Erythroblast (primary cell): Measurements from ENCODE around the gene YWHAQ.

Experiments
- GATA1 ChIP-seq: IDR thresholded peaks from 2 replicates; pipeline ENCODE4 v1.6.1; 2011; ENCODE audit warnings: low read depth, mild to moderate bottlenecking, control low read depth, low read length, moderate library complexity
- POLR2A ChIP-seq: IDR thresholded peaks from 2 replicates; pipeline ENCODE4 v1.6.1; 2011; ENCODE audit warnings: mild to moderate bottlenecking, low read length

- TF ChIP-seq POLR2A (no peak), GATA1 (no peak)
Measured at GRCh38 chr2:9613291-9613690, 17.5 kb downstream of the YWHAQ start.
